WTC11 (cell line): ENCODE results near the gene POSTN. TPM values are rescaled to one million over a fixed set of nuclear protein-coding genes. Genes with fewer than 3 reads are reported as not detected.

Experiments used
- ATAC-seq: fragments of 200-7000 bp; cut with Tn5 transposase; 2 replicates; pipeline ENCODE4 v1.10.0; 2021; ENCODE audit warnings: mild to moderate bottlenecking, moderate library complexity
- CTCF ChIA-PET: fragments of 300-600 bp; sonication (Branson Sonifier 250); formaldehyde crosslinking; loops from one replicate; lab custom pipeline; 2021; ENCODE audit warnings: antibody characterized with exemption; lab: Charles Lee
- POLR2A ChIA-PET: fragments of 350-600 bp; sonication (Branson Sonifier 250); formaldehyde crosslinking; loops from one replicate; lab custom pipeline; 2021; ENCODE audit warnings: antibody characterized with exemption; lab: Charles Lee
- DNase-seq: peaks from one replicate; pipeline ENCODE4 v3.0.0; 2021; ENCODE audit warnings: low spot score
- H3K27ac Mint-ChIP-seq: 2 replicates; pipeline ENCODE4 v1.8.0; 2021; ENCODE audit warnings: mixed read lengths
- H3K27me3 Mint-ChIP-seq: 2 replicates; pipeline ENCODE4 v1.8.0; 2021; ENCODE audit warnings: low read depth, mild to moderate bottlenecking, moderate library complexity, mixed read lengths
- H3K36me3 Mint-ChIP-seq: 2 replicates; pipeline ENCODE4 v1.8.0; 2021; ENCODE audit warnings: mixed read lengths
- H3K4me1 Mint-ChIP-seq: 2 replicates; pipeline ENCODE4 v1.8.0; 2022; ENCODE audit warnings: mixed read lengths
- H3K4me3 Mint-ChIP-seq: 2 replicates; pipeline ENCODE4 v1.8.0; 2021; ENCODE audit warnings: mild to moderate bottlenecking, moderate library complexity, mixed read lengths
- H3K9me3 Mint-ChIP-seq: 2 replicates; pipeline ENCODE4 v1.8.0; 2021; ENCODE audit warnings: mixed read lengths
- AFF4 ChIP-seq: sonication (generic); formaldehyde crosslinking; IDR thresholded peaks from 2 replicates; pipeline ENCODE4 v1.8.1; 2023; ENCODE audit warnings: mild to moderate bottlenecking, missing genetic modification reagents, borderline replicate concordance
- CDX4 ChIP-seq: fragments of 250-450 bp; sonication (Bioruptor Pico); IDR thresholded peaks from 2 replicates; pipeline ENCODE4 v1.9.0; 2021; ENCODE audit warnings: moderate library complexity, mild to moderate bottlenecking, inconsistent platforms, borderline replicate concordance
- CREM ChIP-seq: sonication (generic); formaldehyde crosslinking; IDR thresholded peaks from 2 replicates; pipeline ENCODE4 v1.8.1; 2022; ENCODE audit warnings: mild to moderate bottlenecking, missing genetic modification reagents, moderate library complexity
- CTCF ChIP-seq: fragments of 200-600 bp; IDR thresholded peaks from 2 replicates; pipeline ENCODE4 v1.8.0; 2022; ENCODE audit warnings: antibody characterized with exemption
- E2F5 ChIP-seq: sonication (generic); formaldehyde crosslinking; IDR thresholded peaks from 2 replicates; pipeline ENCODE4 v1.8.1; 2022; ENCODE audit warnings: mild to moderate bottlenecking, moderate library complexity, missing genetic modification reagents
- ETV6 ChIP-seq: sonication (generic); formaldehyde crosslinking; IDR thresholded peaks from 2 replicates; pipeline ENCODE4 v1.8.1; 2022; ENCODE audit warnings: mild to moderate bottlenecking, missing genetic modification reagents
- JUN ChIP-seq: sonication (generic); formaldehyde crosslinking; IDR thresholded peaks from 2 replicates; pipeline ENCODE4 v1.8.0; 2023; ENCODE audit warnings: mild to moderate bottlenecking, missing genetic modification reagents
- MYBL2 ChIP-seq: sonication (generic); formaldehyde crosslinking; IDR thresholded peaks from 2 replicates; pipeline ENCODE4 v1.8.1; 2023; ENCODE audit warnings: mild to moderate bottlenecking, moderate library complexity, missing genetic modification reagents
- NFATC4 ChIP-seq: fragments of 250-450 bp; sonication (Bioruptor Pico); IDR thresholded peaks from 2 replicates; pipeline ENCODE4 v1.9.0; 2021; ENCODE audit warnings: mild to moderate bottlenecking
- TCF7 ChIP-seq: sonication (generic); formaldehyde crosslinking; IDR thresholded peaks from 2 replicates; pipeline ENCODE4 v1.8.0; 2022; ENCODE audit warnings: mild to moderate bottlenecking, low read depth, missing genetic modification reagents, moderate library complexity
- ZNF121 ChIP-seq: sonication (generic); formaldehyde crosslinking; IDR thresholded peaks from 2 replicates; pipeline ENCODE4 v1.8.0; 2023; ENCODE audit warnings: missing genetic modification reagents
- ZNF219 ChIP-seq: sonication (generic); formaldehyde crosslinking; IDR thresholded peaks from 2 replicates; pipeline ENCODE4 v1.8.0; 2023; ENCODE audit warnings: missing genetic modification reagents, mild to moderate bottlenecking, borderline replicate concordance
- ZNF232 ChIP-seq: sonication (generic); formaldehyde crosslinking; IDR thresholded peaks from 2 replicates; pipeline ENCODE4 v1.8.0; 2022; ENCODE audit warnings: mild to moderate bottlenecking, missing genetic modification reagents
- ZNF423 ChIP-seq: fragments of 250-450 bp; sonication (Bioruptor Pico); IDR thresholded peaks from 2 replicates; pipeline ENCODE4 v2.1.2; 2022; ENCODE audit warnings: mild to moderate bottlenecking, moderate library complexity
- ZNF532 ChIP-seq: fragments of 250-450 bp; sonication (Bioruptor Pico); IDR thresholded peaks from 2 replicates; pipeline ENCODE4 v1.9.0; 2021; ENCODE audit warnings: mild to moderate bottlenecking, borderline replicate concordance
- total RNA-seq: library from RNA; stranded (reverse); gene quantifications from 3 replicates; pipeline ENCODE4 v1.2.3, GENCODE V29; 2021
- TF ChIP-seq, protein P1 (sequence below): sonication (generic); formaldehyde crosslinking; IDR thresholded peaks from 2 replicates; pipeline ENCODE4 v1.8.1; 2022; ENCODE audit warnings: missing genetic modification reagents, borderline replicate concordance
- TF ChIP-seq, protein P2 (sequence below): sonication (generic); formaldehyde crosslinking; IDR thresholded peaks from 2 replicates; pipeline ENCODE4 v1.8.1; 2022; ENCODE audit warnings: low read depth, mild to moderate bottlenecking, moderate library complexity, missing genetic modification reagents, borderline replicate concordance
- TF ChIP-seq, protein P3 (sequence below): sonication (generic); formaldehyde crosslinking; IDR thresholded peaks from 2 replicates; pipeline ENCODE4 v1.8.1; 2023; ENCODE audit warnings: mild to moderate bottlenecking, missing genetic modification reagents, moderate library complexity

The POSTN gene
- total RNA-seq, 1 experiment from 2014 or later, result 0.70 TPM

- H3K36me3 Mint-ChIP-seq, result no peaks in the 10 kb centered on the region
- no peaks in the 10 kb centered on the region for H3K9me3 Mint-ChIP-seq
- no peak for DNase-seq
- H3K27ac Mint-ChIP-seq, result no peak overlapping the region
- ChIA-PET CTCF (interaction anchor here (1.0 kb wide), 1 partner anchor 23 kb away, joined by 3 read pairs; no protein-coding TSS in a partner anchor), POLR2A (no interaction called here)
- TF ChIP-seq, protein P1, sequence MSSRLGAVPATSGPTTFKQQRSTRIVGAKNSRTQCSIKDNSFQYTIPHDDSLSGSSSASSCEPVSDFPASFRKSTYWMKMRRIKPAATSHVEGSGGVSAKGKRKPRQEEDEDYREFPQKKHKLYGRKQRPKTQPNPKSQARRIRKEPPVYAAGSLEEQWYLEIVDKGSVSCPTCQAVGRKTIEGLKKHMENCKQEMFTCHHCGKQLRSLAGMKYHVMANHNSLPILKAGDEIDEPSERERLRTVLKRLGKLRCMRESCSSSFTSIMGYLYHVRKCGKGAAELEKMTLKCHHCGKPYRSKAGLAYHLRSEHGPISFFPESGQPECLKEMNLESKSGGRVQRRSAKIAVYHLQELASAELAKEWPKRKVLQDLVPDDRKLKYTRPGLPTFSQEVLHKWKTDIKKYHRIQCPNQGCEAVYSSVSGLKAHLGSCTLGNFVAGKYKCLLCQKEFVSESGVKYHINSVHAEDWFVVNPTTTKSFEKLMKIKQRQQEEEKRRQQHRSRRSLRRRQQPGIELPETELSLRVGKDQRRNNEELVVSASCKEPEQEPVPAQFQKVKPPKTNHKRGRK (CRISPR knock-in tag), result no peak
- no peak for TF ChIP-seq E2F5 (CRISPR knock-in tag)
- TF ChIP-seq NFATC4 (CRISPR knock-in tag), result no peak
- TF ChIP-seq JUN (CRISPR knock-in tag), result no peak
- no peak for TF ChIP-seq CTCF
- TF ChIP-seq ETV6 (CRISPR knock-in tag), result no peak
- TF ChIP-seq ZNF219 (CRISPR knock-in tag), result no peak
- no peak for TF ChIP-seq CDX4 (CRISPR knock-in tag)
- no peak for TF ChIP-seq ZNF423 (CRISPR knock-in tag)
- TF ChIP-seq, protein P2, sequence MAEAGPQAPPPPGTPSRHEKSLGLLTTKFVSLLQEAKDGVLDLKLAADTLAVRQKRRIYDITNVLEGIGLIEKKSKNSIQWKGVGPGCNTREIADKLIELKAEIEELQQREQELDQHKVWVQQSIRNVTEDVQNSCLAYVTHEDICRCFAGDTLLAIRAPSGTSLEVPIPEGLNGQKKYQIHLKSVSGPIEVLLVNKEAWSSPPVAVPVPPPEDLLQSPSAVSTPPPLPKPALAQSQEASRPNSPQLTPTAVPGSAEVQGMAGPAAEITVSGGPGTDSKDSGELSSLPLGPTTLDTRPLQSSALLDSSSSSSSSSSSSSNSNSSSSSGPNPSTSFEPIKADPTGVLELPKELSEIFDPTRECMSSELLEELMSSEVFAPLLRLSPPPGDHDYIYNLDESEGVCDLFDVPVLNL (CRISPR knock-in tag), result no peak
- no peak for TF ChIP-seq CREM (CRISPR knock-in tag)
- TF ChIP-seq ZNF121 (CRISPR knock-in tag), result no peak
- TF ChIP-seq, protein P3, sequence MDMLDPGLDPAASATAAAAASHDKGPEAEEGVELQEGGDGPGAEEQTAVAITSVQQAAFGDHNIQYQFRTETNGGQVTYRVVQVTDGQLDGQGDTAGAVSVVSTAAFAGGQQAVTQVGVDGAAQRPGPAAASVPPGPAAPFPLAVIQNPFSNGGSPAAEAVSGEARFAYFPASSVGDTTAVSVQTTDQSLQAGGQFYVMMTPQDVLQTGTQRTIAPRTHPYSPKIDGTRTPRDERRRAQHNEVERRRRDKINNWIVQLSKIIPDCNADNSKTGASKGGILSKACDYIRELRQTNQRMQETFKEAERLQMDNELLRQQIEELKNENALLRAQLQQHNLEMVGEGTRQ, result no peak
- no peak for TF ChIP-seq MYBL2 (CRISPR knock-in tag)
- no peak for TF ChIP-seq TCF7
- TF ChIP-seq ZNF232 (CRISPR knock-in tag), result no peak
- no peak for TF ChIP-seq ZNF532 (CRISPR knock-in tag)
- no peak for TF ChIP-seq AFF4
- peaks cover 9% of the 10 kb centered on the region for H3K4me1 Mint-ChIP-seq
- H3K27me3 Mint-ChIP-seq, result no peaks in the 10 kb centered on the region
- no peak for ATAC-seq
- H3K4me3 Mint-ChIP-seq, result no peak overlapping the region
These were observed 20.0 kb upstream of the POSTN start for GRCh38 chr13:37618554-37618953.
